ENCODE measurements around the gene CYTL1. TPM values are rescaled to one million over a fixed set of nuclear protein-coding genes. Genes with fewer than 3 reads are reported as not detected.

CYTL1 gene
- total RNA-seq, 2 donors from 2014 or later = 3.1 TPM; not detected in 1

DNA sequence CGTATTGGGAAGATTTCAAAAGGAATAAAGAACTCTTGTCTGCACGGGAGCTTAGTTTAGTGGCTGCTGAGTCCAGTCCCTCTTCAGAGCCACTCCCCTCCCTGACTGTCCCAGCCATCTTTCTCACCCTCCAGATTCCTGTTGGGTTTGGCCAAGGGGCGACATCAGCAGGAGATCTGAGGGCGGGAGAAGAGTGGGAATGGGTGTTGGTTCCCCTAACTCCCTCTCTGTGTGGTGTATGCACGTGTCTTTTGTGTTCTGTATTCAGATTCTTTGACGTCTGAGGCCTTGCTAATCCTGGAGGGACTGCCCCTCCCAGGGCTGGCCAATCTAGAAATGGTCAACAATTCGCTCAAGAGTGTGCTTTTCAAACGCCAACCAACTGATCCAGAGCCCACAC lies 37.4 kb downstream of the CYTL1 start:
- ATAC-seq = no peak
- intact Hi-C loops (cut with DNase I) = no loop called here
- WGBS, 2 donors = 56 to 61% methylated on average over 8 of the region's 8 CpGs

DNA sequence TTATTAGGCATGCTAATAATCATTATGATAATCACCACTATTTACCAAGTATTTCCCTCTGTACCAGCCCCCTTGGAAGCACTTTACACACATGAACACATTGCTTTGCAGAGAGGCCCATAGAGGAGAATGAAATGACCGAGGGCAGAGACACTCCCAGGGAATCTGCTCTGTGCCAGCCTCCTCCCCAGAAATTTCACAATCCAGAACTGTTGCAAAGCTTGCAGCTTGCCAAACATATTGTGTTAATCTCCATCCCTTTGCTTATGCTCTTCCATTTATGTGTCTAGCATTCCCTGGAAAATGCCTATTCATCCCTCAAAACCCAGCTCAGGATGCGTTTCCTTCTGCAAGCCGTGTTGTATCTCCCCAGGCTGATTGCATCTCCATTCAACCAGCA lies 37.8 kb downstream of the CYTL1 start:
- ATAC-seq = peak; percentile 38
- H3K27ac ChIP-seq = no peak overlapping the region
- H3K27me3 ChIP-seq = no peaks in the 10 kb centered on the region
- no peaks in the 10 kb centered on the region for H3K4me1 ChIP-seq
- WGBS, 2 donors = 81 to 85% methylated on average over 3 of the region's 3 CpGs
- DNase-seq = no peak
- TF ChIP-seq, protein P1, sequence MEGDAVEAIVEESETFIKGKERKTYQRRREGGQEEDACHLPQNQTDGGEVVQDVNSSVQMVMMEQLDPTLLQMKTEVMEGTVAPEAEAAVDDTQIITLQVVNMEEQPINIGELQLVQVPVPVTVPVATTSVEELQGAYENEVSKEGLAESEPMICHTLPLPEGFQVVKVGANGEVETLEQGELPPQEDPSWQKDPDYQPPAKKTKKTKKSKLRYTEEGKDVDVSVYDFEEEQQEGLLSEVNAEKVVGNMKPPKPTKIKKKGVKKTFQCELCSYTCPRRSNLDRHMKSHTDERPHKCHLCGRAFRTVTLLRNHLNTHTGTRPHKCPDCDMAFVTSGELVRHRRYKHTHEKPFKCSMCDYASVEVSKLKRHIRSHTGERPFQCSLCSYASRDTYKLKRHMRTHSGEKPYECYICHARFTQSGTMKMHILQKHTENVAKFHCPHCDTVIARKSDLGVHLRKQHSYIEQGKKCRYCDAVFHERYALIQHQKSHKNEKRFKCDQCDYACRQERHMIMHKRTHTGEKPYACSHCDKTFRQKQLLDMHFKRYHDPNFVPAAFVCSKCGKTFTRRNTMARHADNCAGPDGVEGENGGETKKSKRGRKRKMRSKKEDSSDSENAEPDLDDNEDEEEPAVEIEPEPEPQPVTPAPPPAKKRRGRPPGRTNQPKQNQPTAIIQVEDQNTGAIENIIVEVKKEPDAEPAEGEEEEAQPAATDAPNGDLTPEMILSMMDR (IDR thresholded peaks at IDR 0.05) = no peak
- no peak for TF ChIP-seq POLR2A (IDR thresholded peaks at IDR 0.05)
- intact Hi-C loops (cut with DNase I) = no loop called here
- H3K9me3 ChIP-seq = no peaks in the 10 kb centered on the region
- H3K4me3 ChIP-seq = no peak overlapping the region
- no peaks in the 10 kb centered on the region for H3K36me3 ChIP-seq (replicated peaks in 1 of 2; ENCODE audit: insufficient read depth in 1 of 2, low read depth in 2 of 2)

More for the DNA sequence above, 37.4 kb downstream of the CYTL1 start:
- no peak overlapping the region for H3K4me3 ChIP-seq
- no peak for DNase-seq
- TF ChIP-seq POLR2A (IDR thresholded peaks at IDR 0.05) = no peak
- TF ChIP-seq, protein P1 (IDR thresholded peaks at IDR 0.05) = no peak
- H3K36me3 ChIP-seq (replicated peaks in 1 of 2; ENCODE audit: insufficient read depth in 1 of 2, low read depth in 2 of 2) = no peaks in the 10 kb centered on the region
- no peaks in the 10 kb centered on the region for H3K27me3 ChIP-seq
- H3K9me3 ChIP-seq = no peaks in the 10 kb centered on the region
- no peak overlapping the region for H3K27ac ChIP-seq
- H3K4me1 ChIP-seq = no peaks in the 10 kb centered on the region

DNA sequence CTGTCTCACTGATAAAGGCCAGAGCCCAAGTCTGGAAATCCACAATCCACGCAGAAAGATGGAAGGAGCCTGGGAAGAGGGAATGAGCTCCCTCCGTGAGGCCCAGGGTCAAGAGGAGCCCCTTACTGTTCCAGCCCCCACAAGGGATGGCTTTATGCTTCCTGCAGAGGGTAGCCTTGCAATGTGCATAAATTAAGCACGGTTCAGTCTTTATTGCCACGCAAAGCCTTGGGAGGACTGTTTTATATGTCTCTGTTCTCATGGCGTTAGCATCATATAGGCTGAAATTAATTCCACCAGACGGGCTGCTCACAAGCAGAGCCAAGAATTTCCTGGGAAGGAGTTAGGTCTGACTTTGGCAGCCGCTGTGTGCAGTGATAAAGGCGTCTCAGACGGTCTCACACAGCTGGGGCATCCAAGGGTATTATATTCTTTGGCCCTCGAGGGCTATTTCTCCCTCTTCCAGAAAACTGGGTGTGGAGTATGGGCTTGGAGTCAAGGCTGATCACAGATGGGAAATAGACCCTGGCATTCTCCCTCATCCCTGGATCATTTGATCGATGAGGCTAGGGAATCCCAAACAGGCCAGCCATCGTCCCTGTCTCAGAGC lies 38.5 kb downstream of the CYTL1 start:
- Histone ChIP-seq H3K4me1 (no peaks in the 10 kb centered on the region), H3K4me3 (no peak overlapping the region), H3K36me3 (replicated peaks in 1 of 2; ENCODE audit: insufficient read depth in 1 of 2, low read depth in 2 of 2) (no peaks in the 10 kb centered on the region), H3K27me3 (no peaks in the 10 kb centered on the region), H3K27ac (no peak overlapping the region), H3K9me3 (no peaks in the 10 kb centered on the region)
- DNase-seq = no peak
- WGBS, 2 donors = 67 to 68% methylated on average over 11 to 12 of the region's 12 CpGs
- ATAC-seq = no peak
- intact Hi-C loops (cut with DNase I) = no loop called here
- no peak for TF ChIP-seq POLR2A (IDR thresholded peaks at IDR 0.05)
- TF ChIP-seq, protein P1 (IDR thresholded peaks at IDR 0.05) = no peak

DNA sequence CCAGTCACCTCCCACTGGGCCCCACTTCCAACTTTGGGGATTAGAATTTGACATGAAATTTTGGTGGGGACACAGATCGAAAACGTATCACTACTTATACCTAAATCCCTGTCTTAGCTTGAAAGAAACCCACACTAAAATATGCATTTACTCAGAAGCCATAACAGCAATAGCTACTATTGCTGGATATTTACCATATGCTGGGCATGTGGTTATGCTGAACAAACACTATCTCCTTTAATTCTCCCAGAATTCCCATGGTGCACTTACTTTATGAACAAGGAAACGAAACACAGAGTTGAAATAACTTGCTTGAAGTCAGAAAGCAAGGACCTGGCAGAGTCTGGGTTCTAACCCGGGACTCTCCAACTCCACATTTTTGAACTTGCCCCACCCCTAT lies 39.3 kb downstream of the CYTL1 start:
- no peak for ATAC-seq
- no peaks in the 10 kb centered on the region for H3K36me3 ChIP-seq (replicated peaks in 1 of 2; ENCODE audit: insufficient read depth in 1 of 2, low read depth in 2 of 2)
- no peak overlapping the region for H3K27ac ChIP-seq
- H3K9me3 ChIP-seq = no peaks in the 10 kb centered on the region
- intact Hi-C loops (cut with DNase I) = no loop called here
- H3K4me1 ChIP-seq = no peaks in the 10 kb centered on the region
- TF ChIP-seq, protein P1 (IDR thresholded peaks at IDR 0.05) = no peak
- TF ChIP-seq POLR2A (IDR thresholded peaks at IDR 0.05) = no peak
- no peak for DNase-seq
- no peaks in the 10 kb centered on the region for H3K27me3 ChIP-seq
- no peak overlapping the region for H3K4me3 ChIP-seq
- WGBS, 2 donors = 76 to 82% methylated on average over 4 of the region's 4 CpGs

DNA sequence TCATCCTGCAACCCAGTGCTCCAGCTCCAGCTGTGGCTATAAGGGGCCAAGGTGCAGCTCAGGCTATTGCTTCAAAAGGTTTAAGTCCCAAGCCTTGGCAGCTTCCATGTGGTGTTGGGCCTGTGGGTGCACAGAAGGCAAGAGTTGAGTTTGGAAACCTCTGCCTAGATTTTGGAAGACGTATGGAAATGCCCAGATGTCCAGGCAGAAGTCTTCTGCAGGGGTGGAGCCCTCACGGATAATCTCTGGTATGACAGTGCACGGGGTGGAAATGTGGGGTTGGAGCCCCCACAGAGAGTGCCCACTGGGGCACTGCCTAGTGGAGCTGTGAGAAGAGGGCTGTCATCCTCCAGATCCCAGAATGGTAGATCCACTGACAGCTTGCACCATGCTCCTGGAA lies 44.5 kb downstream of the CYTL1 start:
- 72 to 75% methylated on average over 3 of the region's 3 CpGs for WGBS, 2 donors
- no peak overlapping the region for H3K4me3 ChIP-seq
- intact Hi-C loops (cut with DNase I) = no loop called here

More for the DNA sequence above, 44.5 kb downstream of the CYTL1 start:
- no peak for DNase-seq
- Histone ChIP-seq H3K36me3 (replicated peaks in 1 of 2; ENCODE audit: insufficient read depth in 1 of 2, low read depth in 2 of 2) (no peaks in the 10 kb centered on the region), H3K9me3 (no peaks in the 10 kb centered on the region), H3K27me3 (no peaks in the 10 kb centered on the region), H3K27ac (no peak overlapping the region), H3K4me1 (no peaks in the 10 kb centered on the region)
- TF ChIP-seq POLR2A (IDR thresholded peaks at IDR 0.05) = no peak
- TF ChIP-seq, protein P1 (IDR thresholded peaks at IDR 0.05) = no peak
- ATAC-seq = no peak

All from body of pancreas (tissue), 4 donors.